HG02970 (cell line): ENCODE results near the gene TPPP3.

ENCODE experiments used
- ATAC-seq: cut with Tn5 transposase; IDR thresholded peaks from one replicate; pipeline ENCODE4 v1.9.1; 2021; ENCODE audit warnings: mild to moderate bottlenecking, moderate library complexity, moderate number of reproducible peaks; ENCODE audit not compliant: unreplicated experiment, low FRiP score

TPPP3 gene

DNA sequence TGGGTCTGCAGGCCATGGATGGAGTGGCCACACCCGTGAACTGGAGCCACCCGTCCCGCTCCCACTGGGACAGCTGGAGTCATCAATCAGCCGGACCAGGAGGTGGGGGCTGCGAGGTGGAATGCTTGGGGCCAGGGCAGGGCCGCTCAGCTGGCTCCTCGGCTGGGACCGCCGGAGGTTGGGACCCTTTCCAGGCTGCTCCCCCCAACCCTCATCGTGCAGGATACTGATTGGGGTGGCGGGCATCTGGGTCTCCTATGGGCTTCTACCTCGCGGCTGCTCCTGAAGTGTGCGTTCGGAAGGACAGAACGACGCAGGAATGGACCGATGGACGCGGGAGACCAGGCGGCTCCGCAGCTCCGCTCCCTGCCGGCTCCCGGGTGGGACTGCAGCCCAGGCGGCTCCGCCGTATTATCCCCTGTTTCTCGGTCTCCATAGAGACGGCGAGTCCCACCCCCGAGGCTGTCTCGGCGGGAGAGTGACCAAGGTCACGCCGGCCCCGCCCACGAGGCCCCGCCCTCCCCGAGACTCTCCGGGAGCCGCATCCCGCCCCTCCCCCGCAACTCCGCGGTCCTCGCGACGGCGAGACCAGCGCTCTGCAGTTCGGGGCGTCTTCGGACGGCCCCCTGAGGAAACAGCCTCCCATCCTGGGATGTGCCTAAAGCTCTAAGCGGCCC is at the start of gene TPPP3:
TSS of gene TPPP3 (minus strand) at position 388 of the 677 bp plus-strand sequence. CDS start 2,387 bp downstream, outside the sequence.
- no peak for ATAC-seq

DNA sequence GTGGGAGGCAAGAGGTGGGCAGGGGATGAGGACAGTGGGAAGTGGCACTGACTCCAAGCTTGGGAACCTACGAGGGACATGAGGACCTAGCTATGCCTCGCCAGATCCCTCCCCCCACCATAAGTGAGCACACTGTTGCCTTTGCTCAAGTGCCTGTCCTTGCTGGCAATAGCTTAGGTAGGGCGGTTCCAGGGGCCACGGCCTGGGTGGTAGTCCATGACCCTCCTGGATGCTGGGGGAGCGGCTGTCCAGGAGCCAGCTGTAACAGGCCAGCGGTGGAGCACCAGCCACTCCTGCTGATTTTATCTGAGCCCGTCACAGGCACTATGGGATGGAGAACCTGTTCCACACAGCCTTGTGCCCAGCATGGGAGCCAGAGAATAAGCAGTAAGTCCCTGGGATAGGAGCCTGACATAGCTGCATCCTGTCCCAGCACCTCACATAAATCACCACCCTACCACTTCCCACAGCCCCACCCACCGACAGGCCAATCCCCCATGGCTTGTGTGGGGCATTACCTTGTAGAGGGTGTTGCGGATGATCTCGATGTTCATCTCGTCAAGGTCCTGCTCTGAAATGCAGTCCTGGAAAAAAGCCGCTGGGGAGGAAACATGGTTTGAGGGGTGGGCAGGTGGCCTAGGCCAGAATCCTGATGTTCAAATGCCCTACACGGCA is 49.4 kb upstream of the TPPP3 start:
- ATAC-seq: no peak

DNA sequence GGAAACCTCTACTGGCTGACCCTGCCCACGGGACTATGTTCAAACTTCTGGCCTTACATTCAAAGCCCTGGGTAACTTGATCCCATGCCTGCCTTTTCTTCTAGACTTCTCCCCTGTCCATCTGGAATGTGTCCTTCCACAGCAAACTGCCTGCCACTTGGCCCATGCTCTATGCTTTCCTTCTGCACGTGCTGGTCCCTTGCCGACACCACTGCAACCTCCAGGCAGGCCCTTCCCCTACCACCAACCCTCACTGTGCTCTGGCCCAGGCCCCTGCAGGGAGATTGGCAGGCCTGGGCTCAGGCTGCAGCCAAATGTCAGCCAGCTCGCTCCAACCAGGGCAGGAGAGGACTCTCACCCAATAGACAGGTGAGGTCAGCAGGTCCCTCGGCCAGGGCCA is 48.6 kb upstream of the TPPP3 start:
- ATAC-seq: no peak

DNA sequence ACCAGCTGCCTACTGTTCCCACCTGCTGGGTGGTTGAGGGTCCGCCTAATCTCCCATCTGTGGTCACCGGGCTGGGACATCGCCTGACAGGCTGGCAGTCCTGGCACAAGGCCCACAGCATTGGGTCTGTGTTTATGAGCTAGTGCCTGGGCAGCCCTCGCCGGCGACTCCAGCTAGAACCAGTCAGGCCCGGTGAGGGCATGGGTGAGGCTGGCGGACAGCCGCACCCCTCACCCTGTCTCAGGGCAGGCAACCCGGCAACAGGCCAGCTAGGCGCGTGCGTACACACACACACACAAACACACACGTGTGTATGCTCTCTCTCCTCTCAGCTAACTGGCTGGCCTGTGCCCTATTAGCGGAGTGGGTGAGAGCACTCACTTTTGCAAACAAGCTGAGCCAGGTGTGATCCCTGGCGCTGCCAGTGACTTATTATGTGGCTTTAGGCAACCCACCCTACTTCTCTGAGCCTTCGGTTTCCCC is 48.0 kb upstream of the TPPP3 start:
- no peak for ATAC-seq

DNA sequence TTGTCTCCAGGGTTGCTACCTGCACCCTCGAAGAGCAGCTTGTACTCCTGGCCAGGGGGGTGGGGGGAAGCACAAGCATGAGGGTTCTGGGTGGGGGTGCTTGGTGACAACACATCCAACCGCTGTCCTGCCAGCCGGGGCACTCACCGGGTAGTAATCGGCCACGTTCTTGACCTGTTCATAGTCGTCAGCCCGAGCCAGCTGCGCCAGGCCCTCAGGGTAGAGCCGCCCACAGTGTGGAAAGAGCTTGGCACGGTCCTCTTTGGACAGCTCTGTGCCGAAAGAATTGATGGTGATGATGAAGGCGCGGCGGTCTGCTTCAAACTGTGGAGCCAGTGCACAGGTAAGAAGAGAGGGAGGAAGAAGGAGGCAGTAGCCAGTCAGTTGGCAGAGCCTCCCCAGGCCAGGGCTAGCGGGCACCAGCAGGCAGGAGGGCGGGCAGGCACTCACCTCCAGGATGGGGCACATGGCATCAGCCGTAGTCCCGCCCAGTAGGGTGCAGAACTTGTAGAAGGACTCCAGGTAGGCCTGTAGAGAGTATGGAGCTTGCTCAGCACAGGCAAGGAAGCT is 45.6 kb upstream of the TPPP3 start:
- no peak for ATAC-seq

DNA sequence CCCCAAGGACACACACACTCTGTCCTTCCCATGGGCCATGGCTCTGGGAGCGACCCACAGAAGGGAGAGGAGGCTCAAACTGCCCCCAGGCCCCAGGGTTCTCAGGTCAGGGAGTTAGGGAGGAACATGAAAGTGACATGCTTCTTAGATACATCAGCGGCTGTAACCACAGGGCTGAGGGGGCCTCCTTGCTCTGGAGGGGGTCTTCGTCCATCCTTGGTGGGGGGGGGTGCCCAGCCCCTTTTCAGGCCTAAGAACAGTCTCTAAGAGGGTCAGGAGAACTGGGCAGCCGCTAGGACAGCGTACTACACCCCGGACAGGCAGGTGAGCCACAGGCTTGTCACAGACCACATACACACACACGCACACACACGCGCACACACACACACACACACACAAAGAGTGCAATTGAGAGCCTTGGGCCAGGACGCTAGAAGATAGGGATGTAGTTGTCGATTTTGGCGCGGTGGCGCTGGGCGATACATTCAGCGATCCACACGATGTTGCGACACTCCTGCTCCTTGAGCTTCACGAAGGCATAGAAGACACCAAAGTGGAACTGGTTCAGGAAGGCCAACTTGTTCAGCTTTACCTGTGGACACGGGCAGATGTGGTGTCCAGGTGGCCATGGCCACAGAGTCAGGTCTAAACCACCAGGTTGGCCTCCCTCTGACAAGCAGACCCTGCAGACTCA is 44.9 kb upstream of the TPPP3 start:
- no peak for ATAC-seq

DNA sequence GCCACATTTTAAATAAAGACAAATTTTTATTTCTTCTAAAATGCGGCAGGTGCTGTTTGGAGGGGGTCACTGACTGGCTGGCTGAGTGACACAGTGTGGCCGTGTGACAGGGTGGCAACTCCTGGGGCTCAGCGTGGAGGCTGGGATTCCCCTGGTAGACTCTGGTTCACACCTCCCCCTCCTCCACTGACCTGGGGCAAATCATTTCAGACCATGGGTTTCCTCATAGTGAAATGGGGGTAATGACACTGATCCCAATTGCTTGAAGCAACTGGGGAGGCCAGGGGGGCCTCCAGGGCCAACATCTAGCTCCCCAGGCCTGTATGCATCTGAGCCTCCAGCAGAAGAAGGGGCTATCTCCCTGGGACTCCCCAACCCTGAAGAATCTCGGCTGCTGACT is 44.2 kb upstream of the TPPP3 start:
- no peak for ATAC-seq

DNA sequence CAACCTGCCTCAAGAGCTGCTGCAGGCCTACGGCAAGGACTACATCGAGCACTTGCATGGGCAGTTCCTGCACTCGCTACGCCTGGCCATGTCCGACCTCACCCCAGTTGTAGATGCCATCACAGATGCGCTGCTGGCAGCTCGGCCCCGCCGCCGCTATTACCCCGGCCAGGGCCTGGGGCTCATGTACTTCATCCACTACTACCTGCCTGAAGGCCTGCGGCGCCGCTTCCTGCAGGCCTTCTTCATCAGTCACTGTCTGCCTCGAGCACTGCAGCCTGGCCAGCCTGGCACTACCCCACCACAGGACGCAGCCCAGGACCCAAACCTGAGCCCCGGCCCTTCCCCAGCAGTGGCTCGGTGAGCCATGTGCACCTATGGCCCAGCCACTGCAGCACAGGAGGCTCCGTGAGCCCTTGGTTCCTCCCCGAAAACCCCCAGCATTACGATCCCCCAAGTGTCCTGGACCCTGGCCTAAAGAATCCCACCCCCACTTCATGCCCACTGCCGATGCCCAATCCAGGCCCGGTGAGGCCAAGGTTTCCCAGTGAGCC is 43.4 kb upstream of the TPPP3 start:
- ATAC-seq: no peak

DNA sequence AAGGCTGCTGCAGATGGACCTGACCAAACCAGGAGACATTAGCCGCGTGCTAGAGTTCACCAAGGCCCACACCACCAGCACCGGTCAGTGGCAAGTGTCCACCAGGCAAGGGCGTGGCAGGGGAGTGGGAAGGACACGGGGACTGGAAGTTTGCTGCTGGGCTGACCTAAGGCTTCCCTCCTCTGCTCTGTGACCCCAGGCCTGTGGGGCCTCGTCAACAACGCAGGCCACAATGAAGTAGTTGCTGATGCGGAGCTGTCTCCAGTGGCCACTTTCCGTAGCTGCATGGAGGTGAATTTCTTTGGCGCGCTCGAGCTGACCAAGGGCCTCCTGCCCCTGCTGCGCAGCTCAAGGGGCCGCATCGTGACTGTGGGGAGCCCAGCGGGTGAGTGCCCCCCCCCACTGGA is 42.5 kb upstream of the TPPP3 start:
- no peak for ATAC-seq

DNA sequence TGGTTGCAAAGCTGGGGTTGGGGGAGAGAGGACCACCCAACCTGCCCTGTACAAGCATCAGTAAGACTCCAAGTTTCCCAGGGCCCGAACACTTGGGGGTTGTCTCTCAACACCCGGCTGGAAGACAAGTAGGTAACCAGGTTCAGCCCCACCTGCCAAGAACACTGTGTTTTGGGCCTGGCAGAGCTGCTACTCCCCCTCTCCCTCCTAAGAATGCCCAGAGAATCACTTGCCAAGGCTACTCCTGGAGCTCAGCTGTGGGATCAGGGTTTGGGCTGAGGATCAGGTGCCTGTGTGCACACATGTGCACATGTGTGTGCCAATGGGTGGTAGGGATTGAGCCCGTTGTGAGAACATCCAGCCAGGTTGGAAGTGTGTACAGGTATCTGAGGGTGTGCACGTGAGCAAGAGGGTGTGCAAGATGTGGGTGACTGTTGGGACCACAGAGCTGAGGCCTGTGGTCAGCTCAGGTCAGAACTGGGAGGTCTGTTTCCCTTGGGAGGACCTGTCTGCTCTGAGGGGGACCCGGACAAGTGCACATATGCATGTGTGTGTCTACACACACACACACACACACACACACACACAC is 39.9 kb upstream of the TPPP3 start:
- ATAC-seq: no peak

DNA sequence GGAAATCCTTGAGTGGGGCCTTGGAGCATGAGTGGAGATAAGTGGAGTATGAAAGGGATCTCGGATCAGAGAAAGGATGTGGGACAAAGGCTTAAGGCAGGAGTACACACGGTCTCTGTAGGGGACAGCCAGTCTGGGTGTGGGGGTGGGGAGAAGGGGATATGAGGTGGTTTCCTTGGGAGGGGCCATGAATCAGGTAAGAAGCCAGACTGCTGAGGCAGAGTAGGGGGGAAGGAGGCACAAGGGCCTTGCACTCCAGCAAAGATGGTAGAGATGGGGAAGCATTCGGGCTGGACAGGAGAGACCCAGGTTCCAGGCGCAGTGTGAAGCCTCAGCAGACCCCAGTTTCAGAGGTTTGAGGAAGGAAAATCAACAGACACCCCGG is 39.2 kb upstream of the TPPP3 start:
- ATAC-seq: no peak

DNA sequence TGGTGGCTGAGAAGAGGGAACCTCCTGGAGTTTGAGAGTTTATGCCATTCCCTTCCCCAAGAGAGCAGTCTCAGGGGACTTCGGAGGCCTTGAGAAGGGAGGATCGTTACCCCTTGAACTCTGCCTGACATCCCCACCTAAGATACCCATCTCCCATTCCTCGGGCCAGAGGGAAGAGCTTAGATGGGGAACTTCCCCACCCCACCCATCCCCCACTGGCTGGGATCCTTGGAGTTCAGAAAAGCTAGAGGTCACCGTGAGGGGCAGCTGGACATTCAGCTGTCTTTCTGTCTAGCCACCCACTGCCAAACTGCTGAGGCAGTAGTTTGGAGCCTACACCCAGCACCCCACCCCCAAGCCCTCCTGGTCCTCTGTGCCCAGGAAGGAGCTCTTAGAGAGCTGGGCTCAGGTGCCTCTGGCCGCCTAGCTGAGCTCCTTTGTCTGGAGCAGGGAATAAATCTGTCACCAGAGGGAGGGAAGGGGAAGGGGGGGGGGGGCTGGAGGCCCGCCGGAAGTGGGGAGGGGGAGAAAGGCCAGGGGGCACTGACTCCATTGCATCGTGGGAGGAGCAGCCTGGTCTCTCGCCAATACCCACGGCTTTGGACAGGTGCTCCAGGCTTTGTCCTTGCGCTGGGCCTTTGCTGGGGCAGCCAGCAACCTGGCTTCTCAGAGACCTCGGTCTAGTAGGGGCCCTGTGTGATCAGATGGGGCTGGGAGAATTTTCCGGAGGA is 38.6 kb upstream of the TPPP3 start:
- ATAC-seq: no peak

DNA sequence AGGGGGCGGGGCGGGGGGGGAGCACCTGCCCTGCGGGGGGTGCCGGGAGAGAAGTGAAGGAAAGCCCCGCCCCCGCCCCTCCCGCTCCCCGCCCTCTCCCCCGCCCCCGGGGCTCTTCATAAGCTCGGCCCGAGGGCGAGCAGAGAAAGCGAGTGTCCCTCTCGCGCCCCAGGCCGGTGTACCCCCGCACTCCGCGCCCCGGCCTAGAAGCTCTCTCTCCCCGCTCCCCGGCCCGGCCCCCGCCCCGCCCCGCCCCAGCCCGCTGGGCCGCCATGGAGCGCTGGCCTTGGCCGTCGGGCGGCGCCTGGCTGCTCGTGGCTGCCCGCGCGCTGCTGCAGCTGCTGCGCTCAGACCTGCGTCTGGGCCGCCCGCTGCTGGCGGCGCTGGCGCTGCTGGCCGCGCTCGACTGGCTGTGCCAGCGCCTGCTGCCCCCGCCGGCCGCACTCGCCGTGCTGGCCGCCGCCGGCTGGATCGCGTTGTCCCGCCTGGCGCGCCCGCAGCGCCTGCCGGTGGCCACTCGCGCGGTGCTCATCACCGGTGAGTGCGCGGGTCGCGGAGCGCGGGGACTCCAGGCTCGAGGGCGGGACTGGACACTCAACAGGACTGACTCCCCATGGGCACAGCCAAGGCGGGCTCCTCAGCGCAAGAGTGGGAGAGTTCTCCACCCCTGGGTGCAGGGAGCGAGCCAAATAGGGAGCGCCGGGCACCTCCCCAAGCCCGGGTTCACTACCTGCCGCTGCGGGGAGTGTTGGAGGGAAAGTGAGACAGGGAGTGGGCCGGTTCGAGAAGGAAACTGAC is 37.9 kb upstream of the TPPP3 start, which contains the start of gene HSD11B2:
TSS of gene HSD11B2 (plus strand) at position 145 of the 798 bp plus-strand sequence. CDS start at position 273, 128 bp downstream.
- no peak for ATAC-seq

DNA sequence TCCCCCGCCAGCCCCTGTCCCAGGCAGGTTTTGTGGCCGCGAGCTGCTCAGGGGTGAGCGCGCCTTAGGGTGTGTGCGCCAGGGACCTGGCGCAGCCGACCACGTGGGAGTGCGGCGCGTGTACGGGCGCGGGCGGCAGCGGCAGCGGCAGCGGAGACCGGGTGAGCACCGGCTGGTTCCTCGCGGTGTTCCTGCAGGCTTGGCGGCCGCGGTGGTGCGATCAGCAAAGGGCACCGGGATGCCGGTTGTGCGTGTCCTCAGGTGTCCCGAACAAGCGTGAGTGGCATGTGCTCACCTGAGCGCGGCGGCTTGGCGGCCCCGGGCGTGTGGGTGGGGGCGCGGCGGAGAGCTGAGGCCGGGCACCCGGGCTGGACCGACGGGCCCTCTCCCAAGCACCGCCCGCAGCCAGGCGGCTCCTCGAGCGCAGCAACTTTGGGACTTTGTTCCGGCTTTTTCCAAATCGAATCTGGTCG is 37.2 kb upstream of the TPPP3 start:
- ATAC-seq: no peak

DNA sequence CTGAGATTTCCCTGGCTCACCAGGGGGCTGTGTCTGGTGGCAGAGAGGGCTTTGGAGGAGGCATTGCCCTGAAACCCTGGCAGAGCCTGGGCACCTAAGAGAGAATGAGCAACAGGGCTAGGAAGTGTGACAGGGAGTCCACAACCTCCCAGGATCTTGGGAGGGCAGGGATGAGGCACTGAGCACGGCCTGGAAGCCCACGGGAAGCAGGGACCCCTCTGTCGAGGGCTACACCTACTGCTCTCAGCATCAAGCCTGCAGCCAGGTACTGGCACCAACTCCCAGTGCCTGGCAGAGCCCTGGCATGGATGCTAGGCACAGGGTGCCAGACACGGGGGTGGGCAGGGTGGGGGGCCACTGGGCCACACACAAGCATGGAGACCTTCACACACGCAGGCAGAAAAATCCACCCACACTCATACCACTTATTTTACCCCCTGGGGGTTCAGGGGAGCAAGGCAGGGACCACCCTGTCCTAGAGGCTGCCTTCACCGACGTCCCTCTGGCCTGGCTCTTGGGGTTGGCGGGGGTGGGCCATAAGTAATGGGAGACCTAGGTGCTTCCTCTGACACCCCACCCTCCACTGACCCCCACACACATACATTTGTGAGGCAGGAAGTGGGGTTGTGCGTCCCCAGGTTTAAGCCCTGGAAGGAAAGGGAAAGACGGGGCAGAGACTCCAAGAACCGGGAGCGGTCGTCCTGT is 36.7 kb upstream of the TPPP3 start:
- ATAC-seq: no peak

DNA sequence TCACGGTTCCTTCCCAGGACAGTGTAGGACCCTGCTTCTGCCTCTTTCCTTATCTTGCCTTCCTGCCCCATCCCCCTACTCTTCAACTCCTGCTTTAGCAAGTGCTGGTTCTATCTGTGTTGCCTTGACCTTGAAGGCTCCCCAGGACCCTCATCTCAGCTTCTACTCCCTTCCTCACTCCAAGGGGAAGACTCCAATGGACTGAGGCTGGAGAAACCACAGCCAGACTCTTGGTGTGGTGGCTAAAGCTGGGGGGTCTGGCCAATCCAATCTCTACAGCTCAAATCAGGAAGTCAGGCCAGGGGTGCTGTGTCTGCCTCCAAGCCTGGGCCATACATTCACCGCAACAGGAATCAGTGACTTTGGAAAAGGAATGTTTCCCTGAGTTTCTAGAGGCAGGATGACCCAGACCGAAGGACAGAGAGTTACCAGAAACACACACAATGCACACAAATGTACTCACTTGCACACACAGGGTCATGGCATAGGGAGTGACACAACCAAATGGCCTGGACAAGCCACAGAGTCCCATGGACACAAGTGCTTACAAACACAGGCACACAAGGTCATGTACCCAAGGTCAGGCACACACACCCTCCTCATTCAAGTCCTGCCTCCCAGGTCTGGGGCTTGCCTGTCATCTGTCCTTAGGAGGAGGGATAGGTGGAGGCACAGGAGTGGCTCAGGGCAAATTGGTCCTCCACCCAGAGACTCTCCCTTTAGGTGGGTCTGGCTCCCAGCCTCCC is 35.9 kb upstream of the TPPP3 start:
- no peak for ATAC-seq

DNA sequence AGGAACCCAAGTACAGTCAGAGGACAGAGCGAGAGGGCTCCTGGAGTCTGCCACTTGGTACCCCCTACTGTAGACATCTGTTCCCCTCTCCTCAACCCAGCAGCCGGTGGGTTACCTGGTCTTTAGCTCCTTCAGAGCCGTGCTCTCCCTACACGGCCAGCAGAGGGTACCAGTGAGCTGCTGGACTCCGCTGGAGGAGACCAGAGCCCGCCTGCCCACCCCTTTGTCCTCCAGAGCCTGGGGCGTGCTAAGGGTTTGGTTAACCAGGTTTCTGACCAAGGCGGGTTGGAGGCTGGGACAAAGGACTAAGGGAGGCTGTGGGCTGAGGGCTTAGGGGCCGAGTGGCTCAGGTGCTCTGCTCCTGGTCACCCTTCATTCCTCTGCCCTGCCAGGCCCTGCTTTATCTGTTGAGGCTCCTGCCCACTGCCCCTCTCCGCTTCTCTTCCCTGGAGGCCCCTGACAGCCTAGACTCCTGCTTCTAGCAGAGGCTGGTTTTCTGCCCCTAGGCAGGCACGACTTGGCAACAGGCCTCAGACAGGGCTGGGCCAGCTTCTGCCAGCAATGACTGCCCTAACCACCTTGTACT is 34.9 kb upstream of the TPPP3 start:
- no peak for ATAC-seq
